ENCODE results near the gene PLCD4. TPM values are rescaled to one million over a fixed set of nuclear protein-coding genes. Genes with fewer than 3 reads are reported as not detected.

The PLCD4 gene
- total and polyA plus RNA-seq, 2 of the 8 experiments (the other 6 are each of a cell fraction or from before 2014, with no cell fraction given) = 0.21 to 0.50 TPM

DNA sequence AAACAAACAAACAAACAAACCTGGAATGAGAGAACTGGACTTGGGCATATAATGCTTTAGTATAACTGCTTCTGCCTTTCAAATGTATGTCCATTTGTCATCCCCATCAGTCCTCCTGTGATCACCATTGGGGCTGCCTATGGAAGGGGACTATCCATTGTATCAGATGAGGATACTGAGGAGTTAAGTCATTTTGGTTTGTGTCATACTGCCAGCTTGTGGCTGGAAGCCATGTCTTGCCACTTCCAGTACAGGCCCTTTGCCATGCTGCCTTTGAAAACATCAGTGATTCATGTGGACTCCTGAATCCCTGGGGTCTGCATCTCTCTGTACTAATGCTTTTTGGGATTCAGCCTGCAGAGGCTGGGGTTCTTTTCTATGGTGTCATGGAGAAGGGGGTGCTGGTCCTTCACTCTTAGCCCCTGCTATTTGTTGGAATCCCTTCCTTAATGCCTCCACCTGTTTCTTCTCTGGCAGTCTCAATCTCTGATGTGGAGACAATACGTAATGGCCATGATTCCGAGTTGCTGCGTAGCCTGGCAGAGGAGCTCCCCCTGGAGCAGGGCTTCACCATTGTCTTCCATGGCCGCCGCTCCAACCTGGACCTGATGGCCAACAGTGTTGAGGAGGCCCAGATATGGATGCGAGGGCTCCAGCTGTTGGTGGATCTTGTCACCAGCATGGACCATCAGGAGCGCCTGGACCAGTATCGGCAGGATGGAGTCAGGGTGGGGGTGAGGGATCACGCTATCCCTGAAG is 10.6 kb downstream of the PLCD4 start:
- H3K4me1 ChIP-seq (replicated peaks in 1 of 4; ENCODE audit: control insufficient read depth in 3 of 4, insufficient read depth in 4 of 4, low read length in 3 of 4) = no peaks in the 10 kb centered on the region; a peak in 1 of 7 replicates
- H4K91ac ChIP-seq (replicated peaks; ENCODE audit: insufficient read length, low read length) = no peak overlapping the region
- no peak overlapping the region for H2AFZ ChIP-seq (ENCODE audit: low read length)
- no peak overlapping the region for H3K56ac ChIP-seq (replicated peaks; ENCODE audit: insufficient read length, low read depth, low read length)
- H3K4me3 ChIP-seq (ENCODE audit: extremely low read depth in 1 of 4, insufficient read depth in 2 of 4, low read depth in 3 of 4, low read length in 4 of 4) = no peak overlapping the region
- H2BK120ac ChIP-seq (replicated peaks; ENCODE audit: low read depth, low read length) = no peak overlapping the region
- no peaks in the 10 kb centered on the region for H3K36me3 ChIP-seq (ENCODE audit: control insufficient read depth in 2 of 4, insufficient read depth in 4 of 4, low read length in 3 of 4)
- no peaks in the 10 kb centered on the region for H3K27me3 ChIP-seq (replicated peaks in 1 of 4; ENCODE audit: control insufficient read depth in 3 of 4, extremely low read depth in 1 of 4, insufficient read depth in 3 of 4, low read length in 3 of 4)
- H3K23ac ChIP-seq (ENCODE audit: insufficient read length) = no peak overlapping the region
- DNase-seq (ENCODE audit: low read depth in 1 of 2, low spot score in 2 of 2) (no peak), FAIRE-seq (no peak)
- no peaks in the 10 kb centered on the region for H3K79me1 ChIP-seq (ENCODE audit: low read depth, low read length)
- CTCF ChIA-PET (ENCODE audit: partially characterized antibody) = interaction anchor here (0.8 to 2.9 kb wide), 5 partner anchors 10 to 31 kb away, joined by 3 to 13 read pairs (median 3); partner anchors contain the start of gene PLCD4
- no peak overlapping the region for H3K18ac ChIP-seq (ENCODE audit: extremely low read depth, low read length)
- H3K9ac ChIP-seq (replicated peaks in 1 of 4; ENCODE audit: extremely low read depth in 1 of 4, low read depth in 3 of 4, low read length in 3 of 4) = no peak overlapping the region
- H3K4ac ChIP-seq (replicated peaks; ENCODE audit: insufficient read length, low read depth, low read length) = peak overlapping the region; percentile 60
- H2BK5ac ChIP-seq (ENCODE audit: low read depth, low read length) = no peak overlapping the region
- no peak overlapping the region for H2BK15ac ChIP-seq (ENCODE audit: low read length)
- no peak overlapping the region for H4K8ac ChIP-seq (ENCODE audit: extremely low read depth, insufficient read depth, low read length)
- H4K5ac ChIP-seq (ENCODE audit: insufficient read length, low read depth, low read length) = no peak overlapping the region
- H2AK5ac ChIP-seq (ENCODE audit: low read depth, low read length) = no peak overlapping the region
- no peak overlapping the region for H2BK12ac ChIP-seq (ENCODE audit: low read depth, low read length)
- H4K20me1 ChIP-seq (replicated peaks in 1 of 2; ENCODE audit: control insufficient read depth in 1 of 2, insufficient read depth in 2 of 2, low read length in 2 of 2) = no peaks in the 10 kb centered on the region
- no peak overlapping the region for H2BK20ac ChIP-seq (ENCODE audit: low read length)
- no peaks in the 10 kb centered on the region for H3K79me2 ChIP-seq (ENCODE audit: control insufficient read depth in 1 of 2, insufficient read depth in 2 of 2, low read length in 2 of 2)
- POLR2A ChIA-PET (ENCODE audit: partially characterized antibody) = no interaction called here
- H3K4me2 ChIP-seq (ENCODE audit: insufficient read depth in 1 of 2, low read depth in 2 of 2, low read length in 2 of 2) = no peak overlapping the region
- no peak overlapping the region for H3K27ac ChIP-seq (ENCODE audit: low read depth, low read length)
- H3K9me3 ChIP-seq (ENCODE audit: insufficient read depth in 2 of 2, low read depth in 1 of 2, low read length in 1 of 2) = no peaks in the 10 kb centered on the region
- H3K23me2 ChIP-seq (ENCODE audit: low read depth, low read length) = no peaks in the 10 kb centered on the region
- WGBS, 2 experiments (ENCODE audit: extremely low coverage in 1 of 2, insufficient coverage in 1 of 2, insufficient read length in 1 of 2, insufficient replicate concordance in 2 of 2, low coverage in 1 of 2, low lambda C conversion rate in 2 of 2, missing lambda C conversion rate in 1 of 2) = 91% methylated on average over 7 of the region's 9 CpGs; no CpG with 5 or more reads in 1 of the 2 experiments
- TF ChIP-seq, protein P1, sequence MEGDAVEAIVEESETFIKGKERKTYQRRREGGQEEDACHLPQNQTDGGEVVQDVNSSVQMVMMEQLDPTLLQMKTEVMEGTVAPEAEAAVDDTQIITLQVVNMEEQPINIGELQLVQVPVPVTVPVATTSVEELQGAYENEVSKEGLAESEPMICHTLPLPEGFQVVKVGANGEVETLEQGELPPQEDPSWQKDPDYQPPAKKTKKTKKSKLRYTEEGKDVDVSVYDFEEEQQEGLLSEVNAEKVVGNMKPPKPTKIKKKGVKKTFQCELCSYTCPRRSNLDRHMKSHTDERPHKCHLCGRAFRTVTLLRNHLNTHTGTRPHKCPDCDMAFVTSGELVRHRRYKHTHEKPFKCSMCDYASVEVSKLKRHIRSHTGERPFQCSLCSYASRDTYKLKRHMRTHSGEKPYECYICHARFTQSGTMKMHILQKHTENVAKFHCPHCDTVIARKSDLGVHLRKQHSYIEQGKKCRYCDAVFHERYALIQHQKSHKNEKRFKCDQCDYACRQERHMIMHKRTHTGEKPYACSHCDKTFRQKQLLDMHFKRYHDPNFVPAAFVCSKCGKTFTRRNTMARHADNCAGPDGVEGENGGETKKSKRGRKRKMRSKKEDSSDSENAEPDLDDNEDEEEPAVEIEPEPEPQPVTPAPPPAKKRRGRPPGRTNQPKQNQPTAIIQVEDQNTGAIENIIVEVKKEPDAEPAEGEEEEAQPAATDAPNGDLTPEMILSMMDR (IDR thresholded peaks at IDR 0.05; ENCODE audit: control extremely low read depth in 1 of 3, insufficient read depth in 1 of 3, low read depth in 1 of 3, low read length in 3 of 3) = peak; percentile 7 to 30 (median 9); a peak in 3 of 4 replicates
- TF ChIP-seq RAD21 (IDR thresholded peaks at IDR 0.05 in 1 of 2, conservative IDR thresholded peaks at IDR 0.05 in 1 of 2; ENCODE audit: low read depth in 2 of 2, low read length in 2 of 2) = peak; percentile 36 to 46
- no peak for TF ChIP-seq GABPA (IDR thresholded peaks at IDR 0.05; ENCODE audit: borderline replicate concordance, insufficient read depth, low read length)
- H3K14ac ChIP-seq (ENCODE audit: insufficient read length) = no peak overlapping the region
